ENCODE data around the gene PRR9.

GRCh38 chr1:153231785-153232184, 14.4 kb downstream of the PRR9 start:
- TF ChIP-seq CTCF (conservative IDR thresholded peaks at IDR 0.05) (no peak), EZH2 (IDR thresholded peaks at IDR 0.05; ENCODE audit: low read depth) (no peak)

Measured in PC-9 (cell line).